Smooth muscle cell (in vitro differentiated cells): ENCODE data around the gene UNC45A. TPM values are rescaled to one million over a fixed set of nuclear protein-coding genes. Genes with fewer than 3 reads are reported as not detected.
A peak's percentile ranks its signal among the peaks of the same experiment; 100 is the strongest.

Source experiments
- DNase-seq: peaks from one replicate; lab custom pipeline; 2025; ENCODE audit not compliant: unreplicated experiment; lab: John Stamatoyannopoulos, UW
- H2AFZ ChIP-seq: fragments of 200-600 bp; sonication (generic); 2 replicates; pipeline ENCODE4 v1.6.0; 2016; ENCODE audit warnings: antibody characterized with exemption, low read depth, mild to moderate bottlenecking
- H3F3A ChIP-seq: fragments of 200-600 bp; sonication (generic); 2 replicates; pipeline ENCODE4 v1.6.0; 2017; ENCODE audit warnings: antibody characterized with exemption, low read depth
- H3K27ac ChIP-seq: fragments of 200-600 bp; sonication (generic); 2 replicates; pipeline ENCODE4 v1.5.1; 2016; ENCODE audit warnings: low read depth, mild to moderate bottlenecking
- H3K27me3 ChIP-seq: fragments of 200-600 bp; sonication (generic); 2 replicates; pipeline ENCODE4 v1.6.1; 2016; ENCODE audit warnings: low read depth, mild to moderate bottlenecking
- H3K36me3 ChIP-seq: fragments of 200-600 bp; sonication (generic); 2 replicates; pipeline ENCODE4 v1.5.1; 2016; ENCODE audit warnings: low read depth
- H3K4me1 ChIP-seq: fragments of 200-600 bp; sonication (generic); 2 replicates; pipeline ENCODE4 v1.5.1; 2016; ENCODE audit warnings: low read depth
- H3K4me2 ChIP-seq: fragments of 200-600 bp; sonication (generic); 2 replicates; pipeline ENCODE4 v1.6.0; 2016; ENCODE audit warnings: mild to moderate bottlenecking
- H3K4me3 ChIP-seq: fragments of 200-600 bp; sonication (generic); 2 replicates; pipeline ENCODE4 v1.5.1; 2016; ENCODE audit warnings: mild to moderate bottlenecking
- H3K79me2 ChIP-seq: fragments of 200-600 bp; sonication (generic); 2 replicates; pipeline ENCODE4 v1.6.0; 2016; ENCODE audit warnings: low read depth, mild to moderate bottlenecking
- H3K9ac ChIP-seq: fragments of 200-600 bp; sonication (generic); 2 replicates; pipeline ENCODE4 v1.6.0; 2016; ENCODE audit warnings: low read depth
- H3K9me3 ChIP-seq: fragments of 200-600 bp; sonication (generic); replicated peaks from 2 replicates; pipeline ENCODE4 v1.5.1; 2016; ENCODE audit warnings: low read depth
- H4K20me1 ChIP-seq: fragments of 200-600 bp; sonication (generic); 2 replicates; pipeline ENCODE4 v1.6.0; 2016; ENCODE audit warnings: low read depth
- CTCF ChIP-seq: fragments of 200-600 bp; sonication (generic); IDR thresholded peaks from 2 replicates; pipeline ENCODE4 v1.5.1; 2017; ENCODE audit warnings: borderline replicate concordance, mild to moderate bottlenecking, antibody characterized with exemption; ENCODE audit not compliant: insufficient read depth, poor library complexity, severe bottlenecking
- WGBS: methylation state at CpG from one replicate; pipeline ENCODE4 v1.1.7; 2016; ENCODE audit warnings: low lambda C conversion rate; 5-methylcytosine and 5-hydroxymethylcytosine counted together
- polyA plus RNA-seq: library from polyadenylated mRNA; unstranded; fragments of >200 nt; fragmentation: Nextera tagmentation; extraction: Ambion mirVana; gene quantifications from 2 replicates; pipeline ENCODE4 v1.2.1, GENCODE V29; 2016
- total RNA-seq: library from RNA; depleted of rRNA; stranded (reverse); fragments of >200 nt; gene quantifications from 2 replicates; pipeline ENCODE4 v1.2.3, GENCODE V29; 2014

The UNC45A gene
- total and polyA plus RNA-seq, 2 experiments from 2014 or later, result 57.5 to 66.6 TPM

GRCh38 chr15:90989040-90989768 is 54.1 kb downstream of the UNC45A start:
- Histone ChIP-seq H3K36me3 (no peaks in the 10 kb centered on the region), H2AFZ (no peak overlapping the region), H3K9ac (no peak overlapping the region), H3K27ac (no peak overlapping the region), H4K20me1 (no peaks in the 10 kb centered on the region), H3K27me3 (no peaks in the 10 kb centered on the region), H3K9me3 (no peaks in the 10 kb centered on the region), H3F3A (no peaks in the 10 kb centered on the region), H3K4me3 (no peak overlapping the region), H3K79me2 (peaks cover 100% of the 10 kb centered on the region), H3K4me1 (peaks cover 14% of the 10 kb centered on the region), H3K4me2 (no peak overlapping the region)
- no peak for DNase-seq
- 90% methylated on average over 7 of the region's 7 CpGs for WGBS
- no peak for TF ChIP-seq CTCF

GRCh38 chr15:90990446-90990845 is 55.4 kb downstream of the UNC45A start:
- TF ChIP-seq CTCF, result no peak
- Histone ChIP-seq H3K79me2 (peaks cover 89% of the 10 kb centered on the region), H3K9ac (no peak overlapping the region), H3K27me3 (no peaks in the 10 kb centered on the region), H3K4me2 (no peak overlapping the region), H3K4me1 (peaks cover 14% of the 10 kb centered on the region), H3K4me3 (no peak overlapping the region), H4K20me1 (no peaks in the 10 kb centered on the region), H3K9me3 (no peaks in the 10 kb centered on the region), H3F3A (no peaks in the 10 kb centered on the region), H3K36me3 (no peaks in the 10 kb centered on the region), H3K27ac (no peak overlapping the region), H2AFZ (no peak overlapping the region)
- no peak for DNase-seq
- WGBS, result 99% methylated on average over 4 of the region's 4 CpGs

- no peak overlapping the region for H2AFZ ChIP-seq
- H3F3A ChIP-seq, result no peaks in the 10 kb centered on the region
- H3K9me3 ChIP-seq, result no peaks in the 10 kb centered on the region
- H3K4me1 ChIP-seq, result peaks cover 14% of the 10 kb centered on the region
- H3K9ac ChIP-seq, result no peak overlapping the region
- TF ChIP-seq CTCF, result no peak
- no peak overlapping the region for H3K4me3 ChIP-seq
- H3K79me2 ChIP-seq, result peaks cover 80% of the 10 kb centered on the region
- no peaks in the 10 kb centered on the region for H4K20me1 ChIP-seq
- DNase-seq, result no peak
- H3K4me2 ChIP-seq, result no peak overlapping the region
- H3K36me3 ChIP-seq, result no peaks in the 10 kb centered on the region
- 84% methylated on average over 6 of the region's 6 CpGs for WGBS
- H3K27ac ChIP-seq, result no peak overlapping the region
- H3K27me3 ChIP-seq, result no peaks in the 10 kb centered on the region
Measured at GRCh38 chr15:90991587-90992285, 56.7 kb downstream of the UNC45A start.

- no peak for TF ChIP-seq CTCF
- no peak for DNase-seq
- Histone ChIP-seq H3K4me2 (peak overlapping the region; percentile 90), H3K27ac (no peak overlapping the region), H3K4me1 (peaks cover 5% of the 10 kb centered on the region), H3K9ac (peak overlapping the region; percentile 88), H4K20me1 (no peaks in the 10 kb centered on the region), H3K9me3 (no peaks in the 10 kb centered on the region), H3K4me3 (peak overlapping the region; percentile 79), H3F3A (no peaks in the 10 kb centered on the region), H2AFZ (peak overlapping the region; percentile 94), H3K79me2 (peaks cover 57% of the 10 kb centered on the region), H3K36me3 (no peaks in the 10 kb centered on the region), H3K27me3 (no peaks in the 10 kb centered on the region)
- 0% methylated on average over 19 of the region's 50 CpGs for WGBS
Measured at GRCh38 chr15:90994059-90994416, 59.0 kb downstream of the UNC45A start.
